ENCODE measurements around the gene SLC25A15.

DNA sequence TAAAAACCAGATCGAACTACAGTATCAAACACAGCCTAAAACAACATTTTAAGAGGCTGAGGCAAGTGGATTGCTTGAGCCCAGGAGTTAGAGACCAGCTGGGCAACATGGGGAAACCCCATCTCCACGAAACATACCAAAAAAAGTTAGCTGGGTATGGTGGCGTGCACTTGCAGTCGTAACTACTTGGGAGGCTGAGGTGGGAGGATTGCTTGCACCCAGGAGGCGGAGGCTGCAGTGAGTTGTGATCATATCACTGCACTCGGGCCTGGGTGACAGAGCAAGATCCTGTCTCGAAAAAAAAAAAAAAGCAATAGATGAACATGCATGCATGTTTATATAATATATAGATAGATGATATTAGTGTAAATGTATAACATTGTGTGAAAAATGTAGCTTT is 13.2 kb upstream of the SLC25A15 start:
- TF ChIP-seq, protein P1, sequence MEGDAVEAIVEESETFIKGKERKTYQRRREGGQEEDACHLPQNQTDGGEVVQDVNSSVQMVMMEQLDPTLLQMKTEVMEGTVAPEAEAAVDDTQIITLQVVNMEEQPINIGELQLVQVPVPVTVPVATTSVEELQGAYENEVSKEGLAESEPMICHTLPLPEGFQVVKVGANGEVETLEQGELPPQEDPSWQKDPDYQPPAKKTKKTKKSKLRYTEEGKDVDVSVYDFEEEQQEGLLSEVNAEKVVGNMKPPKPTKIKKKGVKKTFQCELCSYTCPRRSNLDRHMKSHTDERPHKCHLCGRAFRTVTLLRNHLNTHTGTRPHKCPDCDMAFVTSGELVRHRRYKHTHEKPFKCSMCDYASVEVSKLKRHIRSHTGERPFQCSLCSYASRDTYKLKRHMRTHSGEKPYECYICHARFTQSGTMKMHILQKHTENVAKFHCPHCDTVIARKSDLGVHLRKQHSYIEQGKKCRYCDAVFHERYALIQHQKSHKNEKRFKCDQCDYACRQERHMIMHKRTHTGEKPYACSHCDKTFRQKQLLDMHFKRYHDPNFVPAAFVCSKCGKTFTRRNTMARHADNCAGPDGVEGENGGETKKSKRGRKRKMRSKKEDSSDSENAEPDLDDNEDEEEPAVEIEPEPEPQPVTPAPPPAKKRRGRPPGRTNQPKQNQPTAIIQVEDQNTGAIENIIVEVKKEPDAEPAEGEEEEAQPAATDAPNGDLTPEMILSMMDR (conservative IDR thresholded peaks at IDR 0.05 in 1 of 2, IDR thresholded peaks at IDR 0.05 in 1 of 2; ENCODE audit: low read depth in 1 of 2, low read length in 2 of 2): no peak
- TF ChIP-seq EZH2 (IDR thresholded peaks at IDR 0.05; ENCODE audit: low read length, missing control alignments): no peak

All from fibroblast of lung (primary cell).